ENCODE results near the gene EPS8.
"Not testable (repeated sequence)": the region's sequence is repeated elsewhere in the genome, so short reads cannot be mapped to it uniquely, and the experiment has no call there.

EPS8 gene

GRCh38 chr12:15751741-15752140 is 37.4 kb downstream of the EPS8 start:
- Histone ChIP-seq H3K9ac (ENCODE audit: low read length) (no peak overlapping the region), H3K9me3 (replicated peaks; ENCODE audit: insufficient read depth, low read length) (no peaks in the 10 kb centered on the region), H3K27me3 (replicated peaks; ENCODE audit: insufficient read depth, low read length) (no peaks in the 10 kb centered on the region), H3F3A (ENCODE audit: insufficient read depth, low read length) (no peaks in the 10 kb centered on the region), H3K4me3 (ENCODE audit: low read length) (no peak overlapping the region), H3K79me2 (ENCODE audit: low read length) (no peaks in the 10 kb centered on the region), H3K27ac (ENCODE audit: low read length) (no peak overlapping the region), H2AFZ (ENCODE audit: low read length) (no peak overlapping the region), H4K20me1 (ENCODE audit: insufficient read depth, low read length) (no peaks in the 10 kb centered on the region), H3K9me2 (replicated peaks; ENCODE audit: insufficient read depth, low read length) (no peaks in the 10 kb centered on the region), H3K4me1 (ENCODE audit: low read length) (no peaks in the 10 kb centered on the region), H3K4me2 (ENCODE audit: low read depth, low read length) (no peak overlapping the region), H3K36me3 (replicated peaks; ENCODE audit: insufficient read depth, low read length) (no peaks in the 10 kb centered on the region)
- DNase-seq, result no peak
- TF ChIP-seq EZH2 (optimal IDR thresholded peaks at IDR 0.05; ENCODE audit: low read depth, low read length), result no peak
- no peak for TF ChIP-seq CTCF (IDR thresholded peaks at IDR 0.05; ENCODE audit: low read length)
- TF ChIP-seq EZH2phosphoT487 (IDR thresholded peaks at IDR 0.05; ENCODE audit: low read length), result no peak

DNA sequence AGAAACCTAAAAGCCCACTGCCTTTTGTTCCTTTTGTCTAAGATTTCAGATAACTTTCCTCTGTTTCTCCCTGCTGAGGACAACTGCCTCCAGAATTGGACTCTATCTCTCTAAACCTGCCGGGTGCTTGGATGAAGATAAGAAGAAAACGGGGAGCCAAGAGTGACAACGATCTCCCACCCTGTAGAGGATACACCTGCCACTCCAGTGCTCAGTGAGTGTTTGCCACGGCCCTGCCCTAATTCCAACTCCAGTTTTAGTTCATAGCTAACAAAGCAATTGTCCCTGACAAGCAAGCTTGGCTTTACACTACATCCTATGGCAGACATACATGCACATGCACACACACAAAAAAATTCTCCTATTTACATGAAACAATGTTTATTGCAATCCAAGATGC is 39.3 kb downstream of the EPS8 start:
- Histone ChIP-seq H3K36me3 (replicated peaks; ENCODE audit: insufficient read depth, low read length) (no peaks in the 10 kb centered on the region), H2AFZ (ENCODE audit: low read length) (no peak overlapping the region), H3K4me2 (ENCODE audit: low read depth, low read length) (no peak overlapping the region), H4K20me1 (ENCODE audit: insufficient read depth, low read length) (no peaks in the 10 kb centered on the region), H3K4me1 (ENCODE audit: low read length) (no peaks in the 10 kb centered on the region), H3F3A (ENCODE audit: insufficient read depth, low read length) (no peaks in the 10 kb centered on the region), H3K27ac (ENCODE audit: low read length) (no peak overlapping the region), H3K9me2 (replicated peaks; ENCODE audit: insufficient read depth, low read length) (no peaks in the 10 kb centered on the region), H3K9ac (ENCODE audit: low read length) (no peak overlapping the region), H3K27me3 (replicated peaks; ENCODE audit: insufficient read depth, low read length) (no peaks in the 10 kb centered on the region), H3K9me3 (replicated peaks; ENCODE audit: insufficient read depth, low read length) (no peaks in the 10 kb centered on the region), H3K4me3 (ENCODE audit: low read length) (no peak overlapping the region), H3K79me2 (ENCODE audit: low read length) (no peaks in the 10 kb centered on the region)
- TF ChIP-seq EZH2 (optimal IDR thresholded peaks at IDR 0.05; ENCODE audit: low read depth, low read length), result no peak
- TF ChIP-seq EZH2phosphoT487 (IDR thresholded peaks at IDR 0.05; ENCODE audit: low read length), result no peak
- TF ChIP-seq CTCF (IDR thresholded peaks at IDR 0.05; ENCODE audit: low read length), result no peak
- DNase-seq, result no peak

GRCh38 chr12:15741870-15742269 is 47.3 kb downstream of the EPS8 start:
- H3K9me2 ChIP-seq (replicated peaks; ENCODE audit: insufficient read depth, low read length); H3K79me2 ChIP-seq (ENCODE audit: low read length); H3K4me2 ChIP-seq (ENCODE audit: low read depth, low read length); H3K9ac ChIP-seq (ENCODE audit: low read length); H3K4me1 ChIP-seq (ENCODE audit: low read length); H3K27ac ChIP-seq (ENCODE audit: low read length); H3K27me3 ChIP-seq (replicated peaks; ENCODE audit: insufficient read depth, low read length); H3K36me3 ChIP-seq (replicated peaks; ENCODE audit: insufficient read depth, low read length); H3F3A ChIP-seq (ENCODE audit: insufficient read depth, low read length); H4K20me1 ChIP-seq (ENCODE audit: insufficient read depth, low read length); H3K4me3 ChIP-seq (ENCODE audit: low read length); DNase-seq; H2AFZ ChIP-seq (ENCODE audit: low read length); H3K9me3 ChIP-seq (replicated peaks; ENCODE audit: insufficient read depth, low read length): not testable (repeated sequence)

GRCh38 chr12:15741082-15741481 is 48.1 kb downstream of the EPS8 start:
- no peak for DNase-seq
- no peaks in the 10 kb centered on the region for H3K36me3 ChIP-seq (replicated peaks; ENCODE audit: insufficient read depth, low read length)
- no peaks in the 10 kb centered on the region for H4K20me1 ChIP-seq (ENCODE audit: insufficient read depth, low read length)
- H3K4me2 ChIP-seq (ENCODE audit: low read depth, low read length), result no peak overlapping the region
- no peaks in the 10 kb centered on the region for H3K79me2 ChIP-seq (ENCODE audit: low read length)
- H3K4me3 ChIP-seq (ENCODE audit: low read length), result no peak overlapping the region
- H3K4me1 ChIP-seq (ENCODE audit: low read length), result no peaks in the 10 kb centered on the region
- H3K9ac ChIP-seq (ENCODE audit: low read length), result no peak overlapping the region
- no peaks in the 10 kb centered on the region for H3K9me2 ChIP-seq (replicated peaks; ENCODE audit: insufficient read depth, low read length)
- no peaks in the 10 kb centered on the region for H3K9me3 ChIP-seq (replicated peaks; ENCODE audit: insufficient read depth, low read length)
- H2AFZ ChIP-seq (ENCODE audit: low read length), result no peak overlapping the region
- H3K27ac ChIP-seq (ENCODE audit: low read length), result no peak overlapping the region
- TF ChIP-seq CTCF (IDR thresholded peaks at IDR 0.05; ENCODE audit: low read length), result no peak
- no peak for TF ChIP-seq EZH2phosphoT487 (IDR thresholded peaks at IDR 0.05; ENCODE audit: low read length)
- no peak for TF ChIP-seq EZH2 (optimal IDR thresholded peaks at IDR 0.05; ENCODE audit: low read depth, low read length)
- no peaks in the 10 kb centered on the region for H3K27me3 ChIP-seq (replicated peaks; ENCODE audit: insufficient read depth, low read length)
- no peaks in the 10 kb centered on the region for H3F3A ChIP-seq (ENCODE audit: insufficient read depth, low read length)

GRCh38 chr12:15740389-15740788 is 48.8 kb downstream of the EPS8 start:
- H3K9ac ChIP-seq (ENCODE audit: low read length); H3K79me2 ChIP-seq (ENCODE audit: low read length): not testable (repeated sequence)

More at GRCh38 chr12:15740389-15740788, 48.8 kb downstream of the EPS8 start:
- H2AFZ ChIP-seq (ENCODE audit: low read length); H3K4me1 ChIP-seq (ENCODE audit: low read length); H3K9me3 ChIP-seq (replicated peaks; ENCODE audit: insufficient read depth, low read length); H3K27me3 ChIP-seq (replicated peaks; ENCODE audit: insufficient read depth, low read length); H3K9me2 ChIP-seq (replicated peaks; ENCODE audit: insufficient read depth, low read length); H3K27ac ChIP-seq (ENCODE audit: low read length); DNase-seq; H4K20me1 ChIP-seq (ENCODE audit: insufficient read depth, low read length); H3K4me2 ChIP-seq (ENCODE audit: low read depth, low read length); H3K4me3 ChIP-seq (ENCODE audit: low read length); H3K36me3 ChIP-seq (replicated peaks; ENCODE audit: insufficient read depth, low read length); H3F3A ChIP-seq (ENCODE audit: insufficient read depth, low read length): not testable (repeated sequence)

Measured in MM.1S (cell line).